Epithelial cell of esophagus (primary cell): ENCODE data around the gene TACC2.

Source experiments
- DNase-seq: peaks from one replicate; pipeline ENCODE4 v3.0.0; 2010; ENCODE audit warnings: low read depth
- H3K4me3 ChIP-seq: 2 replicates; pipeline ENCODE4 v1.5.1; 2011; ENCODE audit warnings: mild to moderate bottlenecking, low read length, control low read depth
- TF ChIP-seq, protein P1 (sequence below): IDR thresholded peaks from 2 replicates; pipeline ENCODE4 v1.5.1; 2011; ENCODE audit warnings: low read depth, mild to moderate bottlenecking, low read length, control low read depth, inconsistent platforms; ENCODE audit not compliant: insufficient read depth; ENCODE audit errors: missing control alignments

Gene TACC2

DNA sequence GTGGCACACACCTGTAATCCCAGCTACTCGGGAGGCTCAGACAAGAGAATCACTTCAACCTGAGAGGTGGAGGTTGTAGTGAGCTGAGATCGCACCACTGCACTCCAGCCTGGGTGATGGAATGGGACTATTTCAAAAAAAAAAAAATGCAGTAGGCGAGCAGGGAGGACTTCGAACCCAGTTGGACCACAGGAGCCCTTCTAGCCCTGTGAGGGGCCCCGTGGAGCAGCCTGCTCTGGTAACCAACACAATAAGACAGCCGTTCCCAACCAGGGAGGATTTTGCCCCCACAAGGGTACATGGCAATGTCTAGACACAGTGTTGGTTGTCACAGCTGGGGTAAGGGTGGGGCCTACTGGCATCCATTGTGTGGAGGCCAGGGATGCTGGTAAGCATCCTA is 218.2 kb downstream of the TACC2 start:
- no peak for DNase-seq
- H3K4me3 ChIP-seq = no peak overlapping the region
- TF ChIP-seq, protein P1, sequence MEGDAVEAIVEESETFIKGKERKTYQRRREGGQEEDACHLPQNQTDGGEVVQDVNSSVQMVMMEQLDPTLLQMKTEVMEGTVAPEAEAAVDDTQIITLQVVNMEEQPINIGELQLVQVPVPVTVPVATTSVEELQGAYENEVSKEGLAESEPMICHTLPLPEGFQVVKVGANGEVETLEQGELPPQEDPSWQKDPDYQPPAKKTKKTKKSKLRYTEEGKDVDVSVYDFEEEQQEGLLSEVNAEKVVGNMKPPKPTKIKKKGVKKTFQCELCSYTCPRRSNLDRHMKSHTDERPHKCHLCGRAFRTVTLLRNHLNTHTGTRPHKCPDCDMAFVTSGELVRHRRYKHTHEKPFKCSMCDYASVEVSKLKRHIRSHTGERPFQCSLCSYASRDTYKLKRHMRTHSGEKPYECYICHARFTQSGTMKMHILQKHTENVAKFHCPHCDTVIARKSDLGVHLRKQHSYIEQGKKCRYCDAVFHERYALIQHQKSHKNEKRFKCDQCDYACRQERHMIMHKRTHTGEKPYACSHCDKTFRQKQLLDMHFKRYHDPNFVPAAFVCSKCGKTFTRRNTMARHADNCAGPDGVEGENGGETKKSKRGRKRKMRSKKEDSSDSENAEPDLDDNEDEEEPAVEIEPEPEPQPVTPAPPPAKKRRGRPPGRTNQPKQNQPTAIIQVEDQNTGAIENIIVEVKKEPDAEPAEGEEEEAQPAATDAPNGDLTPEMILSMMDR = no peak

GRCh38 chr10:122207596-122207995 is 218.6 kb downstream of the TACC2 start:
- DNase-seq = no peak
- TF ChIP-seq, protein P1 = no peak
- H3K4me3 ChIP-seq = no peak overlapping the region

- TF ChIP-seq, protein P1 = no peak
- H3K4me3 ChIP-seq = no peak overlapping the region
- no peak for DNase-seq
Observed at GRCh38 chr10:122208571-122209430, 219.8 kb downstream of the TACC2 start.

- no peak for DNase-seq
- H3K4me3 ChIP-seq = no peak overlapping the region
- TF ChIP-seq, protein P1 = no peak
Observed at GRCh38 chr10:122210481-122211265, 221.7 kb downstream of the TACC2 start.

DNA sequence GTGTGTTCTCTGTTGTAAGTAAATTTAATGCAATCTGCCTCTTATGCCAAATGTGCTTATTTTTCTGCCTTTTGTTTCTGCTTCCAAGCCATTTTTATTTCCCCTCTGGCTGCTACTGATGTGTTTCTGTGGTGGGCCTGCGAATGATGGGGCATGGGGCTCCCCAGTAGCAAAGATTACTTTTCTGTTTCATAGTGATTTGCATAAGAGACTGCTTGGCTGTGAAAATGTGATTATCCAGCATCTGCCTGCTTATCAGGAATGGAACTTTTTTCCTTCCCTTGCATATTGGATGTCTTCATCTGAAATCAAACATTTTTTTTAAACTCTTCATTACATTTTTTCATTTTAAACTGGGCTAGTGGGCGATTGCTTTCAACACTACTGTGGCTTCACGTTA is 224.4 kb downstream of the TACC2 start:
- TF ChIP-seq, protein P1 = no peak
- no peak for DNase-seq
- H3K4me3 ChIP-seq = no peak overlapping the region

GRCh38 chr10:122213766-122214165 is 224.8 kb downstream of the TACC2 start:
- DNase-seq = no peak
- TF ChIP-seq, protein P1 = no peak
- no peak overlapping the region for H3K4me3 ChIP-seq
